ENCODE measurements around the gene NMNAT2. TPM values are rescaled to one million over a fixed set of nuclear protein-coding genes. Genes with fewer than 3 reads are reported as not detected.

The NMNAT2 gene
- total and polyA plus RNA-seq, 2 of the 4 experiments (the other 2 are of a cell fraction): 0.36 to 2.4 TPM

DNA sequence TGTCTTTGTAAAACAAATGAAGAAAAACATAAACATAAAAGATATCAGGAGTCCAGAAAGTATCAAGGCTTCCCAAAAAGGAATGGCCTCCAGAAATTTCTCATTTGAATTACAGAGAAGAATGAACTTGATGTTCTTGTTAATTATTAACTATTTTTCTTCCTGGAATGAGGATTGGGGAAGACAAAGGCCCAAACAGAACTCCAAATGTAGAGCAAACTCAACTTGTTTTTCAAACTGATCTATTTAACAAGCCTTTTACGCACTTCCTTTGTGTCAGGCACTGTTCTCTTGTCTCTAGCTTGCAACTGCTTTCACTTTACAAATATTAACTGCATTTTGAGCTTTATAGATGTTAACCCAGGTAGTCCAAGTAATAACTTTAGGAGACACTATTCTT lies 186.6 kb downstream of the NMNAT2 start (continued):
- TF ChIP-seq CEBPB (IDR thresholded peaks at IDR 0.05; ENCODE audit: low read depth, low read length) (no peak), RCOR1 (IDR thresholded peaks at IDR 0.05; ENCODE audit: insufficient replicate concordance, low read length) (no peak)

DNA sequence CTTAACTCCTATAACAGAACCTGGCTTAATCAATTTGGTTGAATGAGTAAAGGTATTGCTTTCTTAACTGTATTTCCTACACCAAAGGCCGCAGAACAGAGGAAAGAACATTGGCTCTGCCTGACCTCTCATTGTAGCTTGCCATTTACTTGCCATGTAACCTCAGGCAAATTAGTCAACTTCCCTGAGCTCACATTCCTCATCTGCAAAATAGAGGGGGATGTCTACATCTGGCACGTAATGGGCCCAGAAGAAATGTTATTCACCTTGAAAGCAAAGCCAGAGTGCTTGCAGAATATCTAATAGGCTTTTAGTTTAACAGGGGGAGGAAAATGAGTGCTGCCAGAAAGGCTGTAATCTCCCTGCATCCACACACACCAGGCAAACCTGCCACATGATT lies 187.8 kb downstream of the NMNAT2 start:
- POLR2A ChIA-PET (ENCODE audit: unreplicated experiment): no interaction called here
- intact Hi-C loops (cut with micrococcal nuclease) (no loop called here), dilution Hi-C loops (cut with HindIII; ENCODE audit: low sequenced_read_pairs, unreplicated experiment) (no loop called here), in situ Hi-C loops (cut with MboI; ENCODE audit: low sequenced_read_pairs) (loop anchor here (10.0 to 25.0 kb wide), 2 partner anchors 206 to 268 kb away; partner anchors contain the start of genes LAMC1 and SHCBP1L)
- H2BK15ac ChIP-seq (ENCODE audit: low read depth, low read length): no peak overlapping the region
- H4K20me1 ChIP-seq (ENCODE audit: insufficient read depth, low read length): no peaks in the 10 kb centered on the region
- WGBS, 2 experiments (ENCODE audit: extremely low coverage in 2 of 2, insufficient read length in 1 of 2): no CpG with 5 or more reads among the region's 2 CpGs
- CTCF ChIA-PET: interaction anchor here (1.2 to 2.6 kb wide), 2 partner anchors 12 to 268 kb away, joined by 3 to 6 read pairs; no protein-coding TSS in a partner anchor
- no peak overlapping the region for H2BK5ac ChIP-seq (ENCODE audit: low read depth, low read length, poor library complexity, severe bottlenecking)
- H4K91ac ChIP-seq (ENCODE audit: insufficient read depth, low read depth, low read length): peak overlapping the region; percentile 29; the same call in 1 of the 2 replicates
- H3K4ac ChIP-seq (ENCODE audit: low read depth, low read length): no peak overlapping the region
- H2AK9ac ChIP-seq (replicated peaks; ENCODE audit: low read depth, low read length, poor library complexity): no peak overlapping the region
- H3K27me3 ChIP-seq (ENCODE audit: control insufficient read depth, insufficient read depth, low read length): no peaks in the 10 kb centered on the region
- BruUV-seq (replicated peaks): no TSS peak
- DNase-seq (peak; percentile 31), ATAC-seq (ENCODE audit: low read depth) (no peak)
- no peak overlapping the region for H3K23ac ChIP-seq (ENCODE audit: low read depth, low read length)
- 0 out of 4 replicates have a peak overlapping the region, but pooled peaks of 1 of the 2 experiments have one; percentile 27 for H4K8ac ChIP-seq (ENCODE audit: low read depth in 2 of 2, low read length in 2 of 2)
- no peak overlapping the region for H3K9ac ChIP-seq (ENCODE audit: low read depth, low read length)
- H3K4me2 ChIP-seq (ENCODE audit: low read depth, low read length): no peak overlapping the region
- no peaks in the 10 kb centered on the region for H3K79me1 ChIP-seq (ENCODE audit: low read depth in 1 of 2, low read length in 2 of 2)
- H3K36me3 ChIP-seq (ENCODE audit: control insufficient read depth, insufficient read depth, low read length): no peaks in the 10 kb centered on the region
- no peak overlapping the region for H4K5ac ChIP-seq (ENCODE audit: low read depth, low read length)
- H3K18ac ChIP-seq (ENCODE audit: low read depth, low read length): no peak overlapping the region
- peaks cover 7% of the 10 kb centered on the region for H3K4me1 ChIP-seq (ENCODE audit: control insufficient read depth, insufficient read depth, low read length)
- peak overlapping the region; percentile 31; the same call in 1 of the 2 replicates for H2BK120ac ChIP-seq (ENCODE audit: low read depth, low read length)
- H3K14ac ChIP-seq (replicated peaks; ENCODE audit: low read depth, low read length): peak overlapping the region; percentile 33; the same call in 1 of the 2 replicates
- H3K9me3 ChIP-seq (ENCODE audit: control insufficient read depth, insufficient read depth, low read length): no peaks in the 10 kb centered on the region
- no peak overlapping the region for H3K4me3 ChIP-seq (ENCODE audit: insufficient read depth, low read depth, low read length)
- H3K56ac ChIP-seq (ENCODE audit: extremely low read depth, insufficient read depth, low read length): no peak overlapping the region
- no peak overlapping the region for H2AFZ ChIP-seq (replicated peaks; ENCODE audit: low read length, poor library complexity)
- H2AK5ac ChIP-seq (ENCODE audit: low read depth, low read length): no peak overlapping the region
- H3K9me1 ChIP-seq (ENCODE audit: insufficient read depth, low read length): peaks cover 6% of the 10 kb centered on the region
- H3K27ac ChIP-seq (ENCODE audit: insufficient read depth, low read length): no peak overlapping the region
- H2BK20ac ChIP-seq (ENCODE audit: low read depth, low read length): 0 out of 2 replicates have a peak overlapping the region, but pooled peaks have one; percentile 52
- TF ChIP-seq BHLHE40 (IDR thresholded peaks at IDR 0.05; ENCODE audit: low read depth, low read length): no peak
- TF ChIP-seq, protein P1, sequence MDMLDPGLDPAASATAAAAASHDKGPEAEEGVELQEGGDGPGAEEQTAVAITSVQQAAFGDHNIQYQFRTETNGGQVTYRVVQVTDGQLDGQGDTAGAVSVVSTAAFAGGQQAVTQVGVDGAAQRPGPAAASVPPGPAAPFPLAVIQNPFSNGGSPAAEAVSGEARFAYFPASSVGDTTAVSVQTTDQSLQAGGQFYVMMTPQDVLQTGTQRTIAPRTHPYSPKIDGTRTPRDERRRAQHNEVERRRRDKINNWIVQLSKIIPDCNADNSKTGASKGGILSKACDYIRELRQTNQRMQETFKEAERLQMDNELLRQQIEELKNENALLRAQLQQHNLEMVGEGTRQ (IDR thresholded peaks at IDR 0.05; ENCODE audit: low read depth, low read length): no peak
- TF ChIP-seq RAD21 (IDR thresholded peaks at IDR 0.05; ENCODE audit: low read length): no peak
- TF ChIP-seq CHD1 (IDR thresholded peaks at IDR 0.05; ENCODE audit: low read depth, low read length): no peak
- TF ChIP-seq MAFK (IDR thresholded peaks at IDR 0.05; ENCODE audit: low read depth, low read length): no peak
- TF ChIP-seq MAZ (IDR thresholded peaks at IDR 0.05; ENCODE audit: borderline replicate concordance, low read depth, low read length): no peak
- TF ChIP-seq SMC3 (IDR thresholded peaks at IDR 0.05; ENCODE audit: low read depth, low read length): no peak
- no peak for TF ChIP-seq RFX5 (IDR thresholded peaks at IDR 0.05; ENCODE audit: low read depth, low read length)
- TF ChIP-seq, protein P2, sequence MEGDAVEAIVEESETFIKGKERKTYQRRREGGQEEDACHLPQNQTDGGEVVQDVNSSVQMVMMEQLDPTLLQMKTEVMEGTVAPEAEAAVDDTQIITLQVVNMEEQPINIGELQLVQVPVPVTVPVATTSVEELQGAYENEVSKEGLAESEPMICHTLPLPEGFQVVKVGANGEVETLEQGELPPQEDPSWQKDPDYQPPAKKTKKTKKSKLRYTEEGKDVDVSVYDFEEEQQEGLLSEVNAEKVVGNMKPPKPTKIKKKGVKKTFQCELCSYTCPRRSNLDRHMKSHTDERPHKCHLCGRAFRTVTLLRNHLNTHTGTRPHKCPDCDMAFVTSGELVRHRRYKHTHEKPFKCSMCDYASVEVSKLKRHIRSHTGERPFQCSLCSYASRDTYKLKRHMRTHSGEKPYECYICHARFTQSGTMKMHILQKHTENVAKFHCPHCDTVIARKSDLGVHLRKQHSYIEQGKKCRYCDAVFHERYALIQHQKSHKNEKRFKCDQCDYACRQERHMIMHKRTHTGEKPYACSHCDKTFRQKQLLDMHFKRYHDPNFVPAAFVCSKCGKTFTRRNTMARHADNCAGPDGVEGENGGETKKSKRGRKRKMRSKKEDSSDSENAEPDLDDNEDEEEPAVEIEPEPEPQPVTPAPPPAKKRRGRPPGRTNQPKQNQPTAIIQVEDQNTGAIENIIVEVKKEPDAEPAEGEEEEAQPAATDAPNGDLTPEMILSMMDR (conservative IDR thresholded peaks at IDR 0.05; ENCODE audit: low read depth, low read length): no peak
- no peak for TF ChIP-seq RCOR1 (IDR thresholded peaks at IDR 0.05; ENCODE audit: insufficient replicate concordance, low read length)
- TF ChIP-seq CEBPB (IDR thresholded peaks at IDR 0.05; ENCODE audit: low read depth, low read length): no peak
- no peak for TF ChIP-seq POLR2A (IDR thresholded peaks at IDR 0.05; ENCODE audit: low read depth, low read length)
- TF ChIP-seq, protein P3, sequence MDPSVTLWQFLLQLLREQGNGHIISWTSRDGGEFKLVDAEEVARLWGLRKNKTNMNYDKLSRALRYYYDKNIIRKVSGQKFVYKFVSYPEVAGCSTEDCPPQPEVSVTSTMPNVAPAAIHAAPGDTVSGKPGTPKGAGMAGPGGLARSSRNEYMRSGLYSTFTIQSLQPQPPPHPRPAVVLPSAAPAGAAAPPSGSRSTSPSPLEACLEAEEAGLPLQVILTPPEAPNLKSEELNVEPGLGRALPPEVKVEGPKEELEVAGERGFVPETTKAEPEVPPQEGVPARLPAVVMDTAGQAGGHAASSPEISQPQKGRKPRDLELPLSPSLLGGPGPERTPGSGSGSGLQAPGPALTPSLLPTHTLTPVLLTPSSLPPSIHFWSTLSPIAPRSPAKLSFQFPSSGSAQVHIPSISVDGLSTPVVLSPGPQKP (IDR thresholded peaks at IDR 0.05; ENCODE audit: borderline replicate concordance, low read depth, low read length): no peak
- no peak for TF ChIP-seq NFE2L2 (IDR thresholded peaks at IDR 0.05; ENCODE audit: low read depth, low read length)

Measured in IMR-90 (cell line).